ENCODE measurements around the gene JAK2.

JAK2 gene

GRCh38 chr9:5122116-5122515 is 137.0 kb downstream of the JAK2 start (continued):
- TF ChIP-seq POU6F1 (CRISPR knock-in tag; IDR thresholded peaks at IDR 0.05; ENCODE audit: borderline replicate concordance, low read depth) (no peak), SNAI2 (CRISPR knock-in tag; IDR thresholded peaks at IDR 0.05) (no peak), ZC3H10 (CRISPR knock-in tag; IDR thresholded peaks at IDR 0.05) (no peak)

GRCh38 chr9:5122516-5122915 is 137.4 kb downstream of the JAK2 start:
- no peak for TF ChIP-seq TCF4 (CRISPR knock-in tag; IDR thresholded peaks at IDR 0.05; ENCODE audit: borderline replicate concordance)
- no peak for TF ChIP-seq TSHZ2 (CRISPR knock-in tag; IDR thresholded peaks at IDR 0.05)
- TF ChIP-seq ESRRG (CRISPR knock-in tag; IDR thresholded peaks at IDR 0.05), result no peak
- no peak for TF ChIP-seq ISL1 (CRISPR knock-in tag; IDR thresholded peaks at IDR 0.05)
- no peak for TF ChIP-seq CSRNP3 (CRISPR knock-in tag; IDR thresholded peaks at IDR 0.05)
- no peak for TF ChIP-seq RARB (CRISPR knock-in tag; IDR thresholded peaks at IDR 0.05)
- TF ChIP-seq ZNF8 (CRISPR knock-in tag; IDR thresholded peaks at IDR 0.05), result no peak
- TF ChIP-seq OSR1 (CRISPR knock-in tag; IDR thresholded peaks at IDR 0.05), result no peak
- no peak for TF ChIP-seq CSDC2 (CRISPR knock-in tag; IDR thresholded peaks at IDR 0.05)
- TF ChIP-seq SNAI2 (CRISPR knock-in tag; IDR thresholded peaks at IDR 0.05), result no peak
- TF ChIP-seq ZNF565 (CRISPR knock-in tag; conservative IDR thresholded peaks at IDR 0.05; ENCODE audit: low read depth), result no peak
- no peak for TF ChIP-seq PATZ1 (CRISPR knock-in tag; IDR thresholded peaks at IDR 0.05; ENCODE audit: borderline replicate concordance)
- no peak for TF ChIP-seq ZC3H10 (CRISPR knock-in tag; IDR thresholded peaks at IDR 0.05)
- TF ChIP-seq TOX (CRISPR knock-in tag; IDR thresholded peaks at IDR 0.05; ENCODE audit: borderline replicate concordance), result no peak
- no peak for TF ChIP-seq ZFP3 (CRISPR knock-in tag; IDR thresholded peaks at IDR 0.05)
- no peak for ATAC-seq

GRCh38 chr9:5140151-5140550 is 155.1 kb downstream of the JAK2 start:
- no peak for ATAC-seq
- TF ChIP-seq CREB5 (CRISPR knock-in tag; IDR thresholded peaks at IDR 0.05; ENCODE audit: low read depth) (no peak), ESRRG (CRISPR knock-in tag; IDR thresholded peaks at IDR 0.05) (no peak), ZNF565 (CRISPR knock-in tag; conservative IDR thresholded peaks at IDR 0.05; ENCODE audit: low read depth) (no peak), BACH2 (CRISPR knock-in tag; IDR thresholded peaks at IDR 0.05; ENCODE audit: borderline replicate concordance) (no peak), CSRNP3 (CRISPR knock-in tag; IDR thresholded peaks at IDR 0.05) (no peak), TSHZ2 (CRISPR knock-in tag; IDR thresholded peaks at IDR 0.05) (no peak), ISL1 (CRISPR knock-in tag; IDR thresholded peaks at IDR 0.05) (no peak), ZNF8 (CRISPR knock-in tag; IDR thresholded peaks at IDR 0.05) (no peak), POU6F1 (CRISPR knock-in tag; IDR thresholded peaks at IDR 0.05; ENCODE audit: borderline replicate concordance, low read depth) (no peak), ZFP3 (CRISPR knock-in tag; IDR thresholded peaks at IDR 0.05) (no peak), PATZ1 (CRISPR knock-in tag; IDR thresholded peaks at IDR 0.05; ENCODE audit: borderline replicate concordance) (no peak), PPARA (CRISPR knock-in tag; IDR thresholded peaks at IDR 0.05; ENCODE audit: borderline replicate concordance) (no peak), OSR1 (CRISPR knock-in tag; IDR thresholded peaks at IDR 0.05) (no peak)
